K562 (cell line): Measurements from ENCODE around the gene COL1A1. TPM values are rescaled to one million over a fixed set of nuclear protein-coding genes. Genes with fewer than 3 reads are reported as not detected.
A peak's percentile ranks its signal among the peaks of the same experiment; 100 is the strongest.

ENCODE experiments used
- ATAC-seq: fragments of 200-7000 bp; cut with Tn5 transposase; 3 replicates; pipeline ENCODE4 v1.9.1; 2020; ENCODE audit warnings: moderate library complexity
- BruUV-seq: library from RNA; stranded (reverse); fragments of 400-500 nt; replicated peaks from 2 replicates; lab custom pipeline; 2021; lab: Mats Ljungman, UMichigan
- CTCF ChIA-PET: fragments of 300-600 bp; formaldehyde crosslinking; extraction: SDS; loops from one replicate; lab custom pipeline; 2021; ENCODE audit warnings: low intra/inter-chr PET ratio; lab: Yijun Ruan, JAX
- POLR2A ChIA-PET: fragments of 300-600, 350-650 bp; sonication (Branson Sonifier 250); formaldehyde crosslinking; extraction: SDS; loops from one replicate; lab custom pipeline; 2021; ENCODE audit warnings: antibody characterized with exemption, inconsistent platforms; lab: Yijun Ruan, JAX
- DNase-seq, 4 experiments: peaks; one replicate each; pipeline versions ENCODE4 v3.0.0 to v3.0.0-alpha.2; 2011 to 2018; ENCODE audit warnings: low spot score in 3 of 4, mixed read lengths in 3 of 4; ENCODE audit errors: extremely low read depth in 1 of 4
- FAIRE-seq: peaks from 2 replicates; lab custom pipeline; 2011; peaks lifted over from hg19 to GRCh38; lab: Jason Lieb, UNC
- H2AFZ ChIP-seq: 2 replicates; pipeline ENCODE4 v1.6.0; 2011; ENCODE audit warnings: low read depth, low read length, control low read depth, inconsistent platforms
- H3K27ac ChIP-seq: fragments of 200-600 bp; 3 replicates; pipeline ENCODE4 v1.8.0; 2011; ENCODE audit warnings: low read depth, mild to moderate bottlenecking, control low read depth, inconsistent platforms, low read length, moderate library complexity, mixed read lengths; ENCODE audit errors: extremely low read depth
- H3K27me3 ChIP-seq, 2 experiments: fragments of 300-600 bp in 1 of 2; 2 replicates in 1 of 2; 3 replicates in 1 of 2; pipeline versions ENCODE4 v1.6.0 to v1.8.0; 2011; ENCODE audit warnings: inconsistent platforms in 2 of 2, low read length in 2 of 2, mild to moderate bottlenecking in 1 of 2, mixed read lengths in 1 of 2, moderate library complexity in 1 of 2; ENCODE audit not compliant: control insufficient read depth in 2 of 2, insufficient read depth in 2 of 2
- H3K36me3 ChIP-seq: fragments of 300-600 bp; 3 replicates; pipeline ENCODE4 v1.8.0; 2011; ENCODE audit warnings: mild to moderate bottlenecking, low read length, inconsistent platforms; ENCODE audit not compliant: control insufficient read depth, insufficient read depth
- H3K4me1 ChIP-seq, 2 experiments: fragments of 200-600 bp in 1 of 2; replicated peaks in 1 of 2; 2 replicates in 1 of 2; 3 replicates in 1 of 2; pipeline versions ENCODE4 v1.5.1 to v1.8.0; 2011; ENCODE audit warnings: inconsistent platforms in 2 of 2, low read length in 2 of 2, mild to moderate bottlenecking in 1 of 2, mixed read lengths in 1 of 2, moderate library complexity in 1 of 2; ENCODE audit not compliant: control insufficient read depth in 2 of 2, insufficient read depth in 2 of 2
- H3K4me2 ChIP-seq: 2 replicates; pipeline ENCODE4 v1.6.1; 2011; ENCODE audit warnings: low read length, control low read depth, inconsistent platforms, mixed read lengths; ENCODE audit not compliant: insufficient read depth
- H3K4me3 ChIP-seq: fragments of 200-600 bp; sonication (generic), shearing (Covaris generic); 2 replicates; pipeline ENCODE4 v1.5.1; 2016; ENCODE audit warnings: control low read depth, inconsistent platforms
- H3K79me2 ChIP-seq: fragments of 200-600 bp; 3 replicates; pipeline ENCODE4 v1.8.0; 2011; ENCODE audit warnings: low read length, inconsistent platforms; ENCODE audit not compliant: control insufficient read depth, insufficient read depth
- H3K9ac ChIP-seq, 2 experiments: 2 replicates each; pipeline versions ENCODE4 v1.6.0 to v1.6.1; 2011; ENCODE audit warnings: low read depth in 2 of 2, low read length in 2 of 2, control low read depth in 1 of 2, inconsistent platforms in 1 of 2, mild to moderate bottlenecking in 1 of 2, mixed read lengths in 1 of 2; ENCODE audit not compliant: insufficient read depth in 1 of 2
- H3K9me1 ChIP-seq: one replicate; pipeline ENCODE4 v1.6.0; 2011; ENCODE audit warnings: inconsistent platforms, mild to moderate bottlenecking, low read length, moderate library complexity; ENCODE audit not compliant: control insufficient read depth, insufficient read depth
- H3K9me3 ChIP-seq: replicated peaks from 2 replicates; pipeline ENCODE4 v1.5.1; 2011; ENCODE audit warnings: low read depth, low read length, inconsistent platforms; ENCODE audit not compliant: control insufficient read depth, insufficient read depth
- H4K20me1 ChIP-seq: replicated peaks from 2 replicates; pipeline ENCODE4 v1.6.1; 2011; ENCODE audit warnings: low read length, inconsistent platforms, mixed read lengths; ENCODE audit not compliant: control insufficient read depth, insufficient read depth
- BCL6 ChIP-seq: fragments of 250-450 bp; sonication (Bioruptor Pico); IDR thresholded peaks from 2 replicates; pipeline ENCODE4 v1.4.0; 2020
- ETV6 ChIP-seq, 3 experiments: fragments of 150-350 bp in 1 of 3; sonication (generic) in 1 of 3; formaldehyde crosslinking in 1 of 3; IDR thresholded peaks; 2 replicates each; pipeline versions ENCODE4 v1.6.1 to v1.8.0; 2014 to 2022; ENCODE audit warnings: borderline replicate concordance in 2 of 3, low read depth in 2 of 3, antibody characterized with exemption in 1 of 3, low read length in 1 of 3, mild to moderate bottlenecking in 1 of 3, missing genetic modification reagents in 1 of 3
- EWSR1 ChIP-seq: fragments of 450-650 bp; IDR thresholded peaks from 2 replicates; pipeline ENCODE4 v1.6.1; 2018; ENCODE audit warnings: borderline replicate concordance, mild to moderate bottlenecking, low read depth, moderate library complexity; ENCODE audit not compliant: partially characterized antibody
- HDAC3 ChIP-seq: fragments of 450-650 bp; IDR thresholded peaks from 2 replicates; pipeline ENCODE4 v1.6.1; 2018; ENCODE audit warnings: borderline replicate concordance, mild to moderate bottlenecking, moderate library complexity; ENCODE audit not compliant: partially characterized antibody
- KAT7 ChIP-seq: sonication (generic); formaldehyde crosslinking; IDR thresholded peaks from 2 replicates; pipeline ENCODE4 v1.8.0; 2022; ENCODE audit warnings: missing genetic modification reagents, mild to moderate bottlenecking, borderline replicate concordance
- KLF16 ChIP-seq: IDR thresholded peaks from 2 replicates; pipeline ENCODE4 v1.6.1; 2016; ENCODE audit warnings: antibody characterized with exemption
- LEF1 ChIP-seq: fragments of 450-650 bp; IDR thresholded peaks from 2 replicates; pipeline ENCODE4 v1.6.1; 2016; ENCODE audit warnings: mild to moderate bottlenecking
- PHB ChIP-seq: fragments of 250-450 bp; sonication (Bioruptor Pico); IDR thresholded peaks from 2 replicates; pipeline ENCODE4 v1.5.0; 2021
- SNRNP70 ChIP-seq: fragments of 200-400 bp; formaldehyde crosslinking; optimal IDR thresholded peaks from 2 replicates; pipeline ENCODE3; 2017; ENCODE audit warnings: low read depth, low read length
- TCFL5 ChIP-seq: fragments of 250-450 bp; sonication (Bioruptor Pico); conservative IDR thresholded peaks from 2 replicates; pipeline ENCODE4 v1.6.1; 2021; ENCODE audit warnings: mild to moderate bottlenecking, moderate library complexity, matching md5 sums
- ZNF174 ChIP-seq: fragments of 250-450 bp; sonication (Bioruptor Pico); IDR thresholded peaks from 2 replicates; pipeline ENCODE4 v1.4.0; 2020; ENCODE audit warnings: mild to moderate bottlenecking
- ZNF444 ChIP-seq: fragments of 250-450 bp; sonication (Bioruptor Pico); IDR thresholded peaks from 2 replicates; pipeline ENCODE4 v1.4.0; 2020; ENCODE audit warnings: mild to moderate bottlenecking, moderate library complexity
- ZNF57 ChIP-seq: fragments of 450-650 bp; formaldehyde crosslinking; IDR thresholded peaks from 2 replicates; pipeline ENCODE4 v1.4.0; 2020; ENCODE audit warnings: mild to moderate bottlenecking, moderate library complexity
- ZNF830 ChIP-seq: fragments of 250-450 bp; sonication (Bioruptor Pico); IDR thresholded peaks from 2 replicates; pipeline ENCODE4 v1.5.0; 2021; ENCODE audit warnings: mild to moderate bottlenecking
- WGBS: fragments of 100-300 bp; shearing (Covaris generic); methylation state at CpG from one replicate; pipeline ENCODE4 v1.1.6; 2016; ENCODE audit warnings: low coverage, mixed read lengths; ENCODE audit not compliant: insufficient coverage; ENCODE audit errors: missing lambda C conversion rate; 5-methylcytosine and 5-hydroxymethylcytosine counted together
- in situ Hi-C: fragments of 300-500 bp; cut with MboI; formaldehyde crosslinking; loops from 4 replicates; pipeline ENCODE4 v1.15.0; 2018; ENCODE audit warnings: inconsistent platforms, mixed read lengths
- intact Hi-C: fragments of 100-400 bp; cut with micrococcal nuclease; formaldehyde crosslinking; loops from 2 replicates; pipeline ENCODE4 v1.14.2; 2022
- polyA plus RNA-seq, 8 experiments: library from polyadenylated mRNA; depleted of rRNA in 4 of 8; stranded (reverse) in 5 of 8; unstranded in 3 of 8; fragments of >200 nt; fragmentation: Nextera tagmentation in 2 of 8; fragmentation: Illumina TruSeq in 1 of 8; extraction: Ambion mirVana in 2 of 8; extraction: Trizol in 1 of 8; gene quantifications; 2 replicates each; pipeline versions ENCODE4 v1.2.1 to v1.2.3, GENCODE V29; 2011 to 2014; ENCODE audit warnings: inconsistent platforms in 1 of 8, missing spikeins in 1 of 8
- total RNA-seq, 7 experiments: library from RNA; depleted of rRNA in 6 of 7; stranded (reverse); fragments of >200 nt in 6 of 7; fragmentation: Illumina TruSeq in 2 of 7; extraction: Trizol in 2 of 7; gene quantifications; 2 replicates each; pipeline versions ENCODE4 v1.2.1 to v1.2.3, GENCODE V29; 2011 to 2021; ENCODE audit warnings: low replicate concordance in 1 of 7
- TF ChIP-seq, protein P1 (sequence below), 3 experiments: fragments of 200-800 bp in 1 of 3; sonication (Bioruptor generic) in 1 of 3; sonication (generic) in 1 of 3; formaldehyde crosslinking in 1 of 3; IDR thresholded peaks; 2 replicates each; pipeline versions ENCODE4 v1.6.1 to v1.8.0; 2016 to 2022; ENCODE audit warnings: mild to moderate bottlenecking in 2 of 3, missing compliant biosample characterization in 2 of 3, missing genetic modification characterization in 2 of 3, missing genetic modification reagents in 1 of 3
- TF ChIP-seq, protein P2 (sequence below): IDR thresholded peaks from 2 replicates; pipeline ENCODE4 v1.6.1; 2011; ENCODE audit not compliant: insufficient read length; ENCODE audit errors: extremely low read depth
- TF ChIP-seq, protein P3 (sequence below): fragments of 250-450 bp; sonication (Bioruptor Pico); IDR thresholded peaks from 2 replicates; pipeline ENCODE4 v1.4.0; 2020; ENCODE audit warnings: mild to moderate bottlenecking
- TF ChIP-seq, protein P4 (sequence below), 2 experiments: fragments of 250-450 bp in 1 of 2; fragments of 450-650 bp in 1 of 2; sonication (Bioruptor Pico) in 1 of 2; IDR thresholded peaks; 2 replicates each; pipeline versions ENCODE4 v1.6.1 to v1.8.0; 2016 to 2021; ENCODE audit warnings: mild to moderate bottlenecking in 2 of 2, moderate library complexity in 2 of 2, missing compliant biosample characterization in 1 of 2, missing genetic modification characterization in 1 of 2

COL1A1 gene
- total and polyA plus RNA-seq, 9 of the 15 experiments (the other 6 are each of a cell fraction or from before 2014, with no cell fraction given) = 0.04 to 3.4 (median 0.18) TPM

DNA sequence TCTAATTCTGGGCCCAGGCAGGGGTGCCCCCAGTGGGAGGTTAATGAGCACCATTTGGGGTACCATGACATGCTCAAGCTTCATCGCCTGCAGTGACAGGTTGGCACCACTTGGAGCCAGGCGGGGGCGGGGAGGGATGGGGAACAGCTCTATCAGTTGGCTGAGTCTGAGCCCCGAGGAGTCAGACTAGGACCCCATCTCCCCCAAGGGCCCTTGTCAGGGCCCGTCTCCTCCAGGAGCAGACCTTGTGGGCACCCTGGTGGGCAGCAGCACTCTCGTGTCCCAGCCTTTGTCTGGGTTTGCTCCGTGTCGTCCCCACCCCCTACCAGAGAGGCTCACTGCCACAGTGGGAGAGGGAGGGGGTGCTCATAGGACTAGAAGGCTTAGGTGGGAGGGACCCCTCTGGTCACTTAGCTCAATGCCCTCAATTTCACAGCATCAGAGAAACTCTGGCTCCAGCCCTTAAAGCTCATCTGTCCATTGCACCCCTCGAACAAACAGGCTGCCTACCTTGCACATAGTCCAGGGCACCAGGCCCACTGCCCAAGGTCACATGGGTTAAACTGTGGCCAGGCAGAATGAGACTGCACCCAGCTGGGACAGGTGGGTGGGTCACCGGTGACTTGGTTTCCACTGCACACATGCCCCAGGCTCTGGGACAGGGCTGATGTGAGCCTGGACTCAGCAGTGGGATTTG, 55.1 kb downstream of the COL1A1 start:
- peaks cover 66% of the 10 kb centered on the region for H3K36me3 ChIP-seq
- intact Hi-C loops (no loop called here), in situ Hi-C loops (no loop called here)
- ChIA-PET CTCF (no interaction called here), POLR2A (interaction anchor here (2.0 kb wide), 1 partner anchor 14 kb away, joined by 6 read pairs; no protein-coding TSS in a partner anchor)
- no peaks in the 10 kb centered on the region for H3K27me3 ChIP-seq
- ATAC-seq (no peak), DNase-seq (no peak), FAIRE-seq (no peak)
- H3K9ac ChIP-seq = peak overlapping the region; percentile 8 to 97; a peak in 3 of 4 replicates
- 85% methylated on average over 3 of the region's 10 CpGs for WGBS
- H4K20me1 ChIP-seq = peaks cover 14% of the 10 kb centered on the region
- no peak overlapping the region; the same call in 2 of the 3 replicates for H3K27ac ChIP-seq
- H2AFZ ChIP-seq = no peak overlapping the region
- no peaks in the 10 kb centered on the region for H3K9me3 ChIP-seq
- H3K4me2 ChIP-seq = peak overlapping the region; percentile 80
- peaks cover 20 to 68% of the 10 kb centered on the region in 2 experiments; a peak in 4 of 5 replicates for H3K4me1 ChIP-seq
- peaks cover 14% of the 10 kb centered on the region for H3K9me1 ChIP-seq
- BruUV-seq = no TSS peak
- H3K79me2 ChIP-seq = peaks cover 88% of the 10 kb centered on the region
- no peak overlapping the region for H3K4me3 ChIP-seq
- TF ChIP-seq ZNF830 (no peak), BCL6 (no peak), LEF1 (no peak), KAT7 (no peak), ZNF57 (no peak), HDAC3 (no peak), EWSR1 (no peak), SNRNP70 (no peak), TCFL5 (CRISPR knock-in tag) (no peak), ZNF174 (CRISPR knock-in tag) (no peak), ZNF444 (CRISPR knock-in tag) (no peak), KLF16 (no peak), PHB (no peak), ETV6 (IDR thresholded peaks at IDR 0.05; ENCODE audit: borderline replicate concordance in 1 of 2, low read depth in 2 of 2, low read length in 1 of 2) (no peak), ETV6 (CRISPR knock-in tag; IDR thresholded peaks at IDR 0.05; ENCODE audit: borderline replicate concordance) (no peak)
- TF ChIP-seq, protein P1, sequence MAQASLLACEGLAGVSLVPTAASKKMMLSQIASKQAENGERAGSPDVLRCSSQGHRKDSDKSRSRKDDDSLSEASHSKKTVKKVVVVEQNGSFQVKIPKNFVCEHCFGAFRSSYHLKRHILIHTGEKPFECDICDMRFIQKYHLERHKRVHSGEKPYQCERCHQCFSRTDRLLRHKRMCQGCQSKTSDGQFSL (CRISPR knock-in tag; IDR thresholded peaks at IDR 0.05) = no peak
- TF ChIP-seq, protein P1 (tag; IDR thresholded peaks at IDR 0.05) = no peak
- TF ChIP-seq, protein P2, sequence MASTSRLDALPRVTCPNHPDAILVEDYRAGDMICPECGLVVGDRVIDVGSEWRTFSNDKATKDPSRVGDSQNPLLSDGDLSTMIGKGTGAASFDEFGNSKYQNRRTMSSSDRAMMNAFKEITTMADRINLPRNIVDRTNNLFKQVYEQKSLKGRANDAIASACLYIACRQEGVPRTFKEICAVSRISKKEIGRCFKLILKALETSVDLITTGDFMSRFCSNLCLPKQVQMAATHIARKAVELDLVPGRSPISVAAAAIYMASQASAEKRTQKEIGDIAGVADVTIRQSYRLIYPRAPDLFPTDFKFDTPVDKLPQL = no peak
- TF ChIP-seq, protein P3, sequence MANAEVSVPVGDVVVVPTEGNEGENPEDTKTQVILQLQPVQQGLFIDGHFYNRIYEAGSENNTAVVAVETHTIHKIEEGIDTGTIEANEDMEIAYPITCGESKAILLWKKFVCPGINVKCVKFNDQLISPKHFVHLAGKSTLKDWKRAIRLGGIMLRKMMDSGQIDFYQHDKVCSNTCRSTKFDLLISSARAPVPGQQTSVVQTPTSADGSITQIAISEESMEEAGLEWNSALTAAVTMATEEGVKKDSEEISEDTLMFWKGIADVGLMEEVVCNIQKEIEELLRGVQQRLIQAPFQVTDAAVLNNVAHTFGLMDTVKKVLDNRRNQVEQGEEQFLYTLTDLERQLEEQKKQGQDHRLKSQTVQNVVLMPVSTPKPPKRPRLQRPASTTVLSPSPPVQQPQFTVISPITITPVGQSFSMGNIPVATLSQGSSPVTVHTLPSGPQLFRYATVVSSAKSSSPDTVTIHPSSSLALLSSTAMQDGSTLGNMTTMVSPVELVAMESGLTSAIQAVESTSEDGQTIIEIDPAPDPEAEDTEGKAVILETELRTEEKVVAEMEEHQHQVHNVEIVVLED (CRISPR knock-in tag) = no peak
- TF ChIP-seq, protein P4, sequence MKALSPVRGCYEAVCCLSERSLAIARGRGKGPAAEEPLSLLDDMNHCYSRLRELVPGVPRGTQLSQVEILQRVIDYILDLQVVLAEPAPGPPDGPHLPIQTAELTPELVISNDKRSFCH (CRISPR knock-in tag; IDR thresholded peaks at IDR 0.05) = no peak
- TF ChIP-seq, protein P4 (tag; IDR thresholded peaks at IDR 0.05) = no peak
